GM08714 (cell line): Measurements from ENCODE around the gene AADACL3.
"Not testable (repeated sequence)": the region's sequence is repeated elsewhere in the genome, so short reads cannot be mapped to it uniquely, and the experiment has no call there.

Source experiments
- H3K4me3 ChIP-seq: fragments of 200-500 bp; sonication (Bioruptor generic); 2 replicates; pipeline ENCODE4 v1.5.1; 2014; ENCODE audit warnings: mild to moderate bottlenecking, low read length, inconsistent platforms
- ZNF274 ChIP-seq: IDR thresholded peaks from 2 replicates; pipeline ENCODE4 v1.6.1; 2012; ENCODE audit warnings: mild to moderate bottlenecking, low read depth, low read length

The AADACL3 gene, protein sequence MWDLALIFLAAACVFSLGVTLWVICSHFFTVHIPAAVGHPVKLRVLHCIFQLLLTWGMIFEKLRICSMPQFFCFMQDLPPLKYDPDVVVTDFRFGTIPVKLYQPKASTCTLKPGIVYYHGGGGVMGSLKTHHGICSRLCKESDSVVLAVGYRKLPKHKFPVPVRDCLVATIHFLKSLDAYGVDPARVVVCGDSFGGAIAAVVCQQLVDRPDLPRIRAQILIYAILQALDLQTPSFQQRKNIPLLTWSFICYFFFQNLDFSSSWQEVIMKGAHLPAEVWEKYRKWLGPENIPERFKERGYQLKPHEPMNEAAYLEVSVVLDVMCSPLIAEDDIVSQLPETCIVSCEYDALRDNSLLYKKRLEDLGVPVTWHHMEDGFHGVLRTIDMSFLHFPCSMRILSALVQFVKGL

DNA sequence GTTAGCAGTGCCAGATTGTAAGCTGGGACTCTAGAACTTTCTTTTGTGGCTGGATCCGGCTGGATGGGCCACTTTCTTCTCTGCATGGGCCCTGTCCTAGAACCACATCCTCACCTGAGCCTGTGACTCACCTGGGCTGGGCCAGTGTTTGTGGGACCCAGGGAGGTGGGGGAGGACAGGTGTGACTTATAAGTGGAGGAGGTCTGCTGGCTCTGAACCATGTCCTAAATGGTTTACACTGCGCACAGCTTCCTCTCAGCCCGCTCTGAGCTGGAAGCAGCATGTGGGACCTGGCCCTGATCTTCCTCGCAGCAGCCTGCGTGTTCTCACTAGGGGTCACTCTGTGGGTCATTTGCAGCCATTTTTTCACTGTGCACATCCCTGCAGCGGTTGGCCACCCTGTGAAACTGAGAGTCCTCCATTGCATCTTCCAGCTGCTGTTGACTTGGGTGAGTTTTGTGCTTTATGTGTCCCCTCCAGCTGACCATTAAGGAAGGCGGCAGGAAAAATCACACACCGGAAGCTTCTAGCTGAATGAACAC lies at the start of gene AADACL3:
AADACL3 (plus strand) TSS at position 215 of the 542 bp plus-strand sequence; CDS start at position 282, 67 bp downstream.
- no peak within 1 kb of the TSS for H3K4me3 ChIP-seq
- no peak for TF ChIP-seq ZNF274

DNA sequence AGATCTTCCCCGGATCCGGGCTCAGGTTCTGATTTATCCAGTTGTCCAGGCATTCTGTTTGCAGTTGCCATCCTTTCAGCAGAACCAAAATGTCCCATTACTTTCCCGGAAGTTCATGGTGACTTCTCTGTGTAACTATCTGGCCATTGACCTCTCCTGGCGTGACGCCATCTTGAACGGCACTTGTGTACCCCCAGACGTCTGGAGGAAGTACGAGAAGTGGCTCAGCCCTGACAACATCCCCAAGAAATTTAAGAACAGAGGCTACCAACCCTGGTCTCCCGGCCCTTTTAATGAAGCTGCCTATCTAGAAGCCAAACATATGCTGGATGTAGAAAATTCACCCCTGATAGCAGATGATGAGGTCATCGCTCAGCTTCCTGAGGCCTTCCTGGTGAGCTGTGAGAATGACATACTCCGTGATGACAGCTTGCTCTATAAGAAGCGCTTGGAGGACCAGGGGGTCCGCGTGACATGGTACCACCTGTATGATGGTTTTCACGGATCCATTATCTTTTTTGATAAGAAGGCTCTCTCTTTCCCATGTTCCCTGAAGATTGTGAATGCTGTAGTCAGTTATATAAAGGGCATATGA lies 49.7 kb upstream of the AADACL3 start:
- TF ChIP-seq ZNF274: no peak
- no peak overlapping the region for H3K4me3 ChIP-seq

DNA sequence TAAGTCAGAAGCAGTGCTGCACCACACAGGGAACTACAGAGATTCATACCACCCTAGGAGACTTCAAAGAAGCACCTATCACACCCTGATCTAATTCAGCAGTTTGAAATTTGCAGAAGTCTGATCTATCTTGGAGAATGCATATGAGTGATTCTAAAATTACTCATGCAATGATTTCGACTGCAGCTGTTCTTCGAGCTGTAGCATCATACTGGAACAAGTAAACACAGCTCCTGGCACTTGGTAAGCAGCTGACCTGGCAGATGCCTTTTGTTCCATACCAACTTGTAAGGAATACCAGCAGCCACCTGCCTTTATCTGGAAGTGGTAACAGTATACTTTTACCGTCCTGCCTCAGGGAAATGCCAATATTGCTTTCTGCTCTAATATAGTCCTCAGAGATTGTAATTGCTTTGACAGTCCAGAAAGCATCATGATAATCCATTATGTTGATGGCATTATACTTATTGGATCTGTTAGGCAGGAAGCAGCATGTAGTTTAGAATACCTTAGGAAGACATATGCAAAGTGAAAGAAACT lies 46.3 kb upstream of the AADACL3 start:
- no peak overlapping the region for H3K4me3 ChIP-seq
- no peak for TF ChIP-seq ZNF274

DNA sequence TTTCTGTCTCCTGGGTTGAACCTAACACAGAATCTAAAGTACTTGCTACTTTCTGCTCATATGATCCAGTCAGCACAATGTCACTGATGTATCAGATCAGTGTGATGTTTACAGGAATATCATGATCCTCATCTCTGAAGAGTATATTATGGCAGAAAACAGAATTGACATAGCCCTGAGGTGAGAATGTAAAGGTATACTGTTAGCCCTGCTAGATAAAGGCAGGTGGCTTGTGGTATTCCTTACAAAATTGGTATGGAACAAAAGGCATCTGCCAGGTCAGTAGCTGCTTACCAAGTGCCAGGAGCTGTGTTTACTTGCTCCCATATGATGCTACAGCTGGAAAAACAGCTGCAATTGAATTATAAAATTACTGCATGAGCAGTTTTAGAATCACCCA lies 41.6 kb upstream of the AADACL3 start:
- H3K4me3 ChIP-seq: no peak overlapping the region
- no peak for TF ChIP-seq ZNF274

DNA sequence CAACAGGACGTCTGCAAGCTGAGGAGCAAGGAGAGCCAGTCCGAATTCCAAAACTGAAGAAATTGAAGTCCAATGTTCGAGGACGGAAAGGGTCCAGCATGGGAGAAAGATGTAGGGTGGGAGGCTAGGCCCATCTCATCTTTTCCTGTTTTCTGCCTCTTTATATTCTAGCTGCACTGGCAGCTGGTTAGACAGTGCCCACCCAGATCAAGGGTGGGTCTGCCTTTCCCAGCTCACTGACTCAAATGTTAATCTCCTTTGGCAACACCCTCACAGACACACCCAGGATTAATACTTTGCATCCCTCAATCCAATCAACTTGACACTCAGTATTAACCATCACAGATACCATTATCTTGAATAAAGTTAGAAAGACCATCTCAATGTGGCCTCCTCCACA lies 39.8 kb upstream of the AADACL3 start:
- not testable (repeated sequence) for H3K4me3 ChIP-seq

DNA sequence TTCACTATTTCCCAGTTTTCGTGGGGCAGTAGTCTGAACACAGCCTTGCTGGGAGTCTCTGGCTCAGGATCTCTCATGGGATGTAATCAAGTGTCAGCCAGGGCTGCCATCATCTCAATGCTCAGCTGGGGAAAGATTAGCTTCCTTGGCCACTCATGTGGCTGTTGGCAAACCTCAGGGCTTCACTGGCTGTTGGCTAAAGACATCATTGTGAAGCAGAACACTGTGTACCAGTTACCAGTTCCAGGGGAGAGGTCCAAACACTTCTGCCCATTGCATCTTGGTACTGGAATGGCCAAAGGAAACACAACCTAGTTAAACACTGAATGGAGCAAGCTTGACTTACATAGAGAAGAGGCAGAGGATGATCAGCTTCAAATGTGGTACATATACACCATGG lies 38.3 kb upstream of the AADACL3 start:
- no peak for TF ChIP-seq ZNF274
- H3K4me3 ChIP-seq: no peak overlapping the region

DNA sequence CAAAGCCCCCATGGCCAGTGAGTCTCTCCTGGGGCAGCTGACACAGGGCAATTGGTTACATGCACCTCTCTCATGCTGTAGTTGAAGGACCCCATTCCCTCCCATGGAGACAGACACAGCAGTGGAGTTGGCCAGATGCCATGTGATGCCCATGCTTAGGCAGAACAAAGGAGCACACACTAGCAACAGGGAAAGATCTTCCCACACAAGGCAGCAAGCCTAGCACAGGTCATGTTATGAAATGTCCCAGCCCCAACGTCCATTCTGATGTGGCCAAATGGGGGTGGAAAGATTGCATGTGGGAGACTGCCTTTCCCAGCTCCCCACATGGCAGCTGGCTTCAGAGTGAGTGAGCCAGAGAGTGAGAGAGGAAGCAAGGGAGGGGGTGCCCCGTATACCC lies 37.6 kb upstream of the AADACL3 start:
- no peak overlapping the region for H3K4me3 ChIP-seq
- no peak for TF ChIP-seq ZNF274

DNA sequence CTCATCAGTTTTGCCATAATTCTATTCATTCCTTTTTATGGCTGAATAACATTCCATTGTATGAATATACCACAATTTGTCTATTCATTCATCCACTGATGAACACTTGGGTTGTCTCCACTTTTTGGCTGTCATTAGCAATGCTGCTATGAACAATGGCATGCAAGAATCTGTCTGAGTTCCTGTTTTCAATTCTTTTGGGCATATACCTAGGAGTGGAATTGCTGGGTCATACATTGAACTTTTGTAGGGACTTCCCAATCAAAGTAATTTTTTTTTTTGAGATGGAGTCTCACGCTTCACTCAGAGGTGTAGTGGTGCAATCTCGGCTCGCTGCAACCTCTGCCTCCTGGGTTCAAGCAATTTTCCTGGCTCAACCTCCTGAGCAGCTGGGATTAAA lies 37.1 kb upstream of the AADACL3 start:
- no peak for TF ChIP-seq ZNF274
- H3K4me3 ChIP-seq: no peak overlapping the region

DNA sequence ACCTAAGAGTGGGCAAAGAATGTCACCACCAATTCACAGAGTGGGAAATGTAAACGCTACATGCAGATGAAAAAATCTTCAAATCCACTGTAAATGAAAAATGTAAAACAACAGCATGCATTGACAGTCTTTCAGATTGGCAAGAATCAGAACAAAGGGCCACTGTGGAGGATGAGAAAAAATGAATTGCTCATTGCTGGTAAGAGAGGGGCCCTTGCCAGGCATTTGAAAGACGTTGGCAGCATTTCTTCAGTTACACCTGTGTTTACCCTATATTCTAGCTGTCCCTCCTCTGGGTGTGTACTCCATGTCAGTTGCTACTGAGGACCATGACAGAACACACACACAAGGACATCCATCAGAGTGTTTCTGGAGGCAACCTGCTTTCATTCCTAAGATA lies 25.8 kb upstream of the AADACL3 start:
- no peak for TF ChIP-seq ZNF274

DNA sequence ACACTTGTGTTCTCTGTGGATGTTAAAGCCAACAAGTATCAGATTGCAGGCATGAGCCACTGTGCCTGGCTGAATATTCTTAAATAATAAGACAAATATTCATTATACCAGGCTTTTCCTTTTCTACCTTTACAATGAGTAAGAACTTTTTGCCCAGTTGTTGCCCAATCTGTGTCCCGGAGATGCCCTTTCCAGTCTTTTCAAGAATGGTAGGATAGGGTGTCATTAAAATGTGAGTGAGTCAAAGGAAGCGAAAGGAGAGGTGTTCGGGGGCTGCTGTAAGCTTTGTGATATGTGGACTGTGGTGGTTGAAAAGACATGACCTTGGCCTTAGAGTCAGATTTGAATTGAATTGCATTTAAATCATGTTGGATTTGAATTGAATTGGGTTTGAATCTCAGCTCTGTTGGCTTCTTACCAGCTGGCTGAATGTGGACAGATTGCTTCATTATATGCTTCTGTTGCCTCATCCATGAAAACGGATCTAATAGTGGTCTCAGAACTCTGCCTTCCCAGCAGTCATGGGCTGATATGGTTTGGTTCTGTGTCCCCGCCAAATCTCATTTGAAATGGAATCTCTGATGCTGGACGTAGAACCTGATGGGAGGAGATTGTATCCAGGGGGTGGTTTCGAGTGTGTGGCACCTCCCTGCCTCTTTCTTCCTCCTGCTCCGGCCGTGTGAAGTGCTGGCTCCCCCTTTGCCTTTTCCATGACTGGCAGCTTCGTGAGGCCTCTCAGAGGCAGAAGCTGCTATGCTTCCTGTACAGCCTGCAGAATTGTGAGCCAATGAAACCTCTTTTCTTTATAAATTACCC lies 22.7 kb upstream of the AADACL3 start:
- no peak overlapping the region for H3K4me3 ChIP-seq
- no peak for TF ChIP-seq ZNF274

More for the DNA sequence above, 25.8 kb upstream of the AADACL3 start:
- no peak overlapping the region for H3K4me3 ChIP-seq

DNA sequence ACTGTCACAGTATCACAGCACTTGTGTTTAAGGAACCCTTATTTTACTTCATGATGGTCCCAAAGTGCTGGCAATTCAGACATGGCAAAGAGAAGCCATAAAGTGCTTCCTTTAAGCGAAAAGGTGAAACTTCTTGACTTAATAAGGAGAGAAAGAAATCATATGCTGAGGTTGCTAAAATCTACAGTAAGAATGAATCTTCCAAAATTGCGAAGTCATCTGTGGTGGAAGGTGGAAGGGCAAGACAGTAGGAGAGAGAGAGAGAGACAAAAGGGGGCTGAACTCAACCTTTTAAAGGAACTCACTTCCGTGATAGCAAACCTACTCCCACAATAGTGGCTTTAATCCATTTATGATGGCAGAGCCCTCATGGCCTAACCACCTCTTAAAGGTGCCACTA lies 19.3 kb upstream of the AADACL3 start:
- no peak for TF ChIP-seq ZNF274
- no peak overlapping the region for H3K4me3 ChIP-seq

DNA sequence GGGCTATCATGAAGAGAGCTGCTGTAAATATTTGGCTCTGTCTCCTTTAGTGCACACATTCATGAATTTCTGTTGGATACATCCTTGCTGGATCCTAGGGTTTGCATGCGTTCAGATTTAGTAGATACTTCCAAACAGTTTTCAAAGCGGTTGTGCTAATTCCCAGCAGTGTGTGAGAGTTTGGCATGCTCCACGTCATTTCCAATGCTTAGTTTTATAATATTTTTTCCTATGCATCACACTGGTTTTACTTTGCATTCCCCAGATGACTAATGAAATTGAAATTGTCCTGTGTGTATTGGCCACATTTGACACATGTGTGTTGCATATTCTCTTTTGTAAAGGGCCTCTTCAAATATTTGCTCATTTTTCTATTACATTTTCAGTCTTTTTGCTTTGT lies 18.5 kb upstream of the AADACL3 start:
- H3K4me3 ChIP-seq: no peak overlapping the region
- TF ChIP-seq ZNF274: no peak

DNA sequence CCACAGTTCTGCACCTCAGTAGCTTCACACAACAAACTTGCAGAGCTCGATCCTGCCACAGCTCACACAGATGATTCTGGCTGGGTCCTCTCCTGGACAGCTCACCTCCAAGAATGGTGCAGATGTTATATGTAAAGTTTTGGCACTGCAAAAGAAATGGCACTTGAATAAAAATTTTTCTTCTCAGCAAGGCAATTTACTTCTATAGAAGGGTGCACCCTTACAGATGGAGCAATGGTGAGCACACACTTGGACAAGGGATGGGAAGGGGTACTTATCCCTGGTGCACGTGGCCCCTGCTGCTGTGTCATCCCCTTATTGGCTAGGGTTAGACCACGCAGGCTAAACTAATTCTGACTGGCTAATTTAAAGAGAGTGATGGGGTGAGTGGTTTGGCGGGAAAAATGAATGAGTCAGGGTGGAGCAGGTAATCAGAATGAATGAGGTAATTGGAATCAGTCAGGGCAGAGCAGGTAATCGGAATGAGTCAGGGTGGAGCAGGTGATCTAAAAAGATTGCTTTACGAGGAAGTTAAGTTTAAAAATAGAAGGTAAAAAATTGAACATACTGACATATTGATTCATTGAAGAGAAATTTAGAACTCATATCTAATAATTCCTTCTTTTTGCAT lies 12.0 kb upstream of the AADACL3 start:
- no peak overlapping the region for H3K4me3 ChIP-seq
- no peak for TF ChIP-seq ZNF274

DNA sequence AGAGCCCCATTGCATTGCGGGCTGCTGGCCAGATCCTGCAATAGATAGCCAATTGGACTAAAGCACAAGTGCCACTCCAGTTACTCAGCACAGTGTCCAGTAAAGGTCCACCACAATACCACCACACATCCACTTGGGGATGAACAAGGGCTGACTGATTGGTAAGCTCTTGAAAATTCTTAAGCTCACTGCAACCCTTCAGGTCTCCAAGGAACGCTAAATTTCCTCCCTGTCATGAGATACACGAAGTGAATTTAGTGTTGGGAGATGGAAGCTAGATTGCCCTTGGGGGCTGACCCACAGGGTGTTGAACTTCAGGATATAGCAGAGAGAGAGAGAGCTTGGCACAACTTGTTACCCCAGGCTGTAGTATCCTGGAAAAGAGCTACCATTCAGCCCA lies 9.8 kb upstream of the AADACL3 start:
- TF ChIP-seq ZNF274: no peak
- H3K4me3 ChIP-seq: no peak overlapping the region
